GM18907 (cell line): ENCODE results near the gene SLC9B2.

ENCODE experiments used
- ATAC-seq: cut with Tn5 transposase; IDR thresholded peaks from one replicate; pipeline ENCODE4 v1.9.1; 2021; ENCODE audit warnings: mild to moderate bottlenecking, moderate library complexity; ENCODE audit not compliant: unreplicated experiment

SLC9B2 gene, protein sequence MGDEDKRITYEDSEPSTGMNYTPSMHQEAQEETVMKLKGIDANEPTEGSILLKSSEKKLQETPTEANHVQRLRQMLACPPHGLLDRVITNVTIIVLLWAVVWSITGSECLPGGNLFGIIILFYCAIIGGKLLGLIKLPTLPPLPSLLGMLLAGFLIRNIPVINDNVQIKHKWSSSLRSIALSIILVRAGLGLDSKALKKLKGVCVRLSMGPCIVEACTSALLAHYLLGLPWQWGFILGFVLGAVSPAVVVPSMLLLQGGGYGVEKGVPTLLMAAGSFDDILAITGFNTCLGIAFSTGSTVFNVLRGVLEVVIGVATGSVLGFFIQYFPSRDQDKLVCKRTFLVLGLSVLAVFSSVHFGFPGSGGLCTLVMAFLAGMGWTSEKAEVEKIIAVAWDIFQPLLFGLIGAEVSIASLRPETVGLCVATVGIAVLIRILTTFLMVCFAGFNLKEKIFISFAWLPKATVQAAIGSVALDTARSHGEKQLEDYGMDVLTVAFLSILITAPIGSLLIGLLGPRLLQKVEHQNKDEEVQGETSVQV

DNA sequence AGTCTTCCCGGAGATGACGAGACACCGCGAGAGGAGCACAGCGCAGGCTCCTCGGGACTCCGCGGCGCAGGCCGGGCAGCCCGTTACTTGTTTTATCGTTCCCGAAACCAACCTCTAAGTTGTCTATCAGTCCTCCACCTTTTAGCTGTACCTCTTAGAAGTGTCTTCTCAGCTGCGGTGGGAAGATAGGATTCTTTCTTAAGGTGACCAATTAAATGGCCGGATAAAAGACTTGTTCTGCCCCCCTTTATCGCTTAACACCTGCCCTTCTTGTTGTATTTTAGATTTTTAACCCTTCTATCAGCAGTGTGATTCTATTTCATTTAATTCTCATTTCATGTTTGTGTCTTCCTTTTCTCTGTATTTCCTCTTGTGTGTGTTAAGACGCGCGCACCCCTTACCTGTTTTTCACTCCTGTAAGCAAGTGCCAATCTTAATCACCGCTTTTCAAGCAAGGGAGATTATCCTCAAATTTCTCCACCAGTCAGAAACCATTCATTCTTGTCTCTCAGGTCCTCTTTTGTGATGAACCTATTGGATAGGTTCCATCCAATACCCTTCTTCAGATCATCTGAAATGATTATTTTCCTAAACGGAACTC, at the start of gene SLC9B2:
TSS of gene SLC9B2 (minus strand) at position 15 of the 601 bp plus-strand sequence. CDS start 9,211 bp downstream, outside the sequence.
- peak; percentile 62 for ATAC-seq

DNA sequence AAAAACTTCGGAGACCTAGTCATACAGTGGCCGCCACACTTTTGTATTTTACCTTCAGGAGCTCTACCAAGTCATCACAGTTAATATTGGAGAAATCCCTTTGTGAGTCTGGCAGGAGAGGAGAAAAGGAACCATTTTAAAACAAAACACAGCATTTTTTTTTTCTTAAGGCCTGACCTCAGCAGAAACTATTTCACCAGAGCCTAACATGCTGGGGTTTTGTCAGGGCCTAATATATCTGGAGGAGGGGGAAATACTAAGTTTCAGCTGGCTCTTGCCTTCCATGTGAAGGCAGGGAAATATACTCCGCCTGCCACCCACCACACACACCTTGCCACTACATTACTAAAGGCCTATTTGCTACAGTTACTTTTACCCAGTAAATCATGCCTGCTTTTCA, 49.6 kb upstream of the SLC9B2 start:
- ATAC-seq: no peak

DNA sequence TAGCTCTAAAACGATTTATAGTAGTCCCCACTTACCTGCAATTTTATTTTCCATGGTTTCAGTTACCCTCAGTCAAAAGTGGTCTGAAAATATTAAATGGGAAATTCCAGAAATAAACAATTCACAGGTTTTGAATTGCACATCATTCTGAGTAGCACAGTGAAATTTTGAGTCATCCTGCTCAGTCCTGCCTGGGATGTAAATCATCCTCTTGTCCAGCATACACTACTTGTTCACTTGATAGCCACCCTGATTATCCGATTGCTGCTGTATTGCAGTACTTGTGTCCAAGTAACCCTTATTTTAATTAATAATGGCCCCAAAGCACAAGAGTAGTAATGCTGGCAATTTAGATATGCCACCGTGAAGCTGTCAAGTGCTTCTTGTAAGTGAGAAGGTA, 46.6 kb upstream of the SLC9B2 start:
- no peak for ATAC-seq

DNA sequence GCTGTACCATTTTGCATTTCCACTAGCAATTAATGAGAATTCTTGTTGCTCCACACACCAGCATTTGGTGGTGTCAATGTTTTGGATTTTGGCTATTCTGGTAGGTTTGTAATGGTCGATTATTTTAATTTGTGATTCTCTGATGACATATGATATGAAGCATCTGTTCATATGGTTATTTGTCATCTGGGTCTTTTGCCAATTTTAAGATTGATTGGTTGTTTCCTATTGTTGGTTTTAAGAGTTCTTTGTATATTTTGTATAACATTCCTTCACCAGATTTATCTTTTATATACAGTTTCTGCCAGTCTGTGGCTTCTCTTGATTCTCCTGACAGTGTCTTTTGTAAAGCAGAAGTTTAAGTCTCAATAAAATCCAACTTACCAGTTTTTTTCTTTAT, 41.6 kb upstream of the SLC9B2 start:
- ATAC-seq: no peak

DNA sequence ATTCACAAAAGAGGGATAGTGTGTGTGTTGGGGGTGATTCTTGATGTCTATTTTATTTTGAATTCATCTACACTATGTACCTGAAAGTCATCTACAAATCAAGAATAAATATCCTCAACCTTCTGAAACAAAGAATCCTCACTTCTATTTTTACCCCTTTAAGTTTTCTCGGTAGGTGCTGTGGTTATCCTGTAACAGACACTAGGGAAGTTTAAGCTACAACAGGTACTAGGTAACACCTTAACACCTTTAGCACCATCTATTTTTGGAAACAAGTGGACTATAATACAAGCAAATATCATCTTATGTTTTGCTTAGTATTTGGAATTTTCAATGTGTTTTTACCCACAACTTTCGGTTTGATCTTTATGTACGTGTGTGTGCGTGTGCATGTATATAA, 35.0 kb upstream of the SLC9B2 start:
- ATAC-seq: no peak

DNA sequence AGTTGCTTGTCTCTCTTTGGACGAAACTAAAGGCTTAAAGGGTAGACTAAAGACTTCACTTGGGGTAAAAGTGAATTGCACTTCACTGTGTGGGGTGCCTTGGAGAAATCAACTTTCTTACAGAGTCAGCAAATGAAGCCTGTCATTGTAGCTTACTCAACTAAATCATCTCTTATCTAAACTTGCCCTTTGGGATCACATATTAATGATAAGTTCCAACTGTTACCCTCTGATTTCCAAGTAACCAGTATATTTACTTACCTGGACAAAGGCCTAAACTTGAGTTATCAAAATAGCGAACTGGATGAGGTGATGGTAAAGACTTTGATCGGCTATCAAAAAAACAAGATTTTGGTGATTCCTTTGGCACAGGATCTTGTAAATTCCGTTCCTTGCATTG, 32.0 kb upstream of the SLC9B2 start:
- no peak for ATAC-seq

DNA sequence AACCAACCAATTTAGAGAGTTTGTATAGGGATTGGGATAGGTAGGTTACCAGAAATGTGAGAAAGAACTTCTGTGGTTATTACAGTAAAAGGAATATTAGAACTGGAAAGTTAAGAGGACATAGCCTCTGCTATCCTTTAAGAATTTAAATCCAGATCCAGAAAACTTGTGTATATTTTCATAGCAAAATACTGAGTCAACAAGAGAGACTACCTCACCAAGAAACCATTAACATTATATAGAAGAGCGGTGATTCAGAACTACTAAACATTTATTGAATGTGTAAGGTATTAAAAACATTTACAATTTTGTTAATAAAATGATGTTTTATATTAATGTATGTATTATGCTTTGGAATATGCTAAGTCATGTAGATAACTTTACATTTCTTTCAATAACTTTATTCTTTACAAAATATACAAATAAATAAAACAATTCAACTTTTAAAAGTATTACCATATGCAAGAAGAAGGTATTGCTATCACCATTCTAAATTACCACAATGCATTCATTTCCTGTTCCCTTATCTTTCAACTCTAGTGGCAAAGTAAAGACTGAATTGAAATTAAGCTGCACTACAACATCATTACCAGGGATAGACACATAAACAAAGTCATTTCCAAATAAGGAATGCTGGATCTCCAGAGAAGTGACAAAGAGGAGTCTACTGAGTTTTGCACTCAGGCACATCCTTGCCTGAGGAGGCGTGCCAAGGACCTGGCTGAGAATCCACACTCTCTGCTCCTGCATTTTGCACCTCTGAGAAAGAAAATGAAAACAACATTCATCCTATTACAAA, 29.2 kb upstream of the SLC9B2 start:
- no peak for ATAC-seq

DNA sequence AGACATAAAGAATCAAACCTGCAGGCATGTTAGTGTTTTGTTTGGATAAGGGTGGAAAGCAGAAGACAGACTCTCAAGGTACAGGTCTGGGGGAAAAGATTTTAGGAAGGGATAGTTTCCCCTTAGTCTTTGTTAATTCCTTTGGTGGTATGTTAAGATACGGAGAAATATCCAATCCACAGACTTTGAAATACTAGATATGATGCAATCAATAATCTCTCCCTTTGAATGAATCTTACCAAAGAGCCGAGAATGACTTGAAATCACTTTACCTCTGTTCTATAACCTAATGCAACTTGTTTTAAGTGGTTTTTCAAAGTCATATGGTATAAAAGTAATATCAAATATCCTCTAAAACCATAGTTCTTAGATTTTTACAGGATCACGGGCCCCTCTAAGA, 28.3 kb upstream of the SLC9B2 start:
- no peak for ATAC-seq

DNA sequence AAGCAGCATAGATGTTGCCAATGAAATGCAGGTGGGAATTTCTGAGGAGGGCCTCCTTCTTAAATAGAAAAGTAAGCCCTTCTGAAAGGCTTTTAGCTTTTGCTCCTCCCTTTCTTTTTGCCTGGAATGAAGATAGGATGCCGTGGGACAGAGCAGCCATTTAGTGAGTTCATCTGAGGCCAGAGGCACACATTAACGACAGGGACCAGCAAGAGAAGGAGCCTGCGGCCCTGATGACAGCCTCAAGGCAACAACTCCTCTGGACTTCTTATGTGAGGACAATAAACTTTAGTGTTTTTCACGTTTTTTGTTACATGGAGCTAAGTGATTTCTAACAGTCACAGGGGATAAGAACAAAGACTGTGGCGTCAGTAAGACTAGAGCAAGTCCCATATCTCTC, 24.1 kb upstream of the SLC9B2 start:
- ATAC-seq: no peak

DNA sequence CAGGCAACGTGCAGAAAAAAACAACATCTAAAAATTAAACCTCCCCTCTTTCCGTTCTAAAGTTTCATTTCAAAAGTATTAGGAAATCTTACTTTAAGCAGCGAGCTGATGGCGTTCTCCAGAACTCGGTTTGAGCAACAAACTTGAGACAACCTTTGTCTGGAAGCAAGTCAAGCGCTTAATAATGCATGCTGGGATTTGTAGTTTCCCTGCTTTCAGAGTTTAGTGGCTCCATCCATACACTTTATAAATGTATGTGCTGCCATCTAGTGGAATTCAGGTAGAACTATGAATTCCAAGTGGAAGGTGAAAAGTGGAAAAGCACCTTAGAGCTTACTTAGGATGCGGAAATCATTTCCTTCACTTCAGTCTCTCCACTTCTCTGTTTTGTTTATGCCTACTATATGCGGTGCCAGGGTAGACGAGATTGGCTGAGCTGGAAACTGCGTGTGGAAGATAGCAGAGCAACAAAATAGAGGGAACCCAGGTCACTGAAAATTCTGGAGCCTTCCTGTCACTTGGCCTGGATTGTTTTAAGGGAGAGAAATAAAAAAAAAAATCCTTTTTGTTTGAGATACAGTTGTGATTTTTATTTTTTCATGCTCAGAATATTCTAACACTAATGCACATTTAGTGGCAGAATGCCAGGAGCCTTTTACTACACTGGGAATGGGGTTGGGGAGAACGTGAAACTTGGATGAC, 23.3 kb upstream of the SLC9B2 start, which contains the start of gene BDH2:
TSS of gene BDH2 (minus strand) at position 144 of the 702 bp plus-strand sequence. CDS start 3,580 bp downstream, outside the sequence.
- ATAC-seq: peak; percentile 97

DNA sequence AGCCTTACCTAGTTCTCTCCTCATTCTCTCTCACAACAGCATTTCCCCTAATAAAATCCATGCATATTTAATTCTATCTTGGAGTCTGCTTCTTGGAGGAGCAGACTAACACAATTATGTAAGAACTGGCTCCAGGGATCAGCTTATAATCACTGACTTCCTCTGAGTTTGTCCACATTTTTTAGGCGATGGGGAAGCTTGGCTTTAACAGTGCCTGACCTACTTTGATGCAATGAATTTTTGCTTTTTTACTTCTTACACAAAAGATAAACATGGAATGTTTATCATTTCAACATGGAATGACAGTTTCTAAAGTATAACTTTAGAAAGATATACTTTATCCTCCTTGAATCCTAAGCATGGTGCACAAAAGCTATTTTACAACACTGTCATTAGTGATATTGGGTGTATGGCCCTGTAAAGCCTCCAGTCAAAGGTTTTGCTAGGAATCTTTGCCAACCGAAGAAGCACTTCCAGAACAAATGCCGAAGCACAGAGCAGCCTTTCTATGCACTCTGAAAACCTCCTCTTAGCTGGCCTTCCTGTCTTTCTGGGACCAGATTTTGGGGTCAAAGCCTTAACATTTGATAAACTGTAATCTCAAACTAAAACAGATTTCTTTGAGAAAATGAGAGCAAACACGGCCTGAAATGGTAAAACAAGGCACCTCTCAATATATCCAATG, 22.3 kb upstream of the SLC9B2 start:
- no peak for ATAC-seq

DNA sequence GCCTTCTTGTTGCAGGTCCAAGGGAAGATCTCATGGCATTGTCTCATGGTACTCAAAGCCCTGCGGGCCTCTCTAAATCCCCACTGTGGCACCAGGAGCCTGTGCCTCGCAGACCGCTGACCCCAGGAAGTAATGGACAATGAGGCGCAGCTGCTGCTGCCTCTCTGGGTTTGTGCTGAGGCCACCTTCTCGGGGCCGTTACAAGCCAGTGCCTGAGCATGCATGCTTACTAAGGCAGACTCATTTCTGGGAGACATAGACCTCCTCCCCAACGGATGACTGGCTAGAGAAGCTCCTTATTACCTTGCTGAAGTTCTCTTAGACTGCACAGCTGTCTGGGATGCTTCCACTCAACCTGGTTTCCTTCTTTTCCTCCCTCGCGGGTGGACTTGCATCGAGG, 21.8 kb upstream of the SLC9B2 start:
- ATAC-seq: no peak

DNA sequence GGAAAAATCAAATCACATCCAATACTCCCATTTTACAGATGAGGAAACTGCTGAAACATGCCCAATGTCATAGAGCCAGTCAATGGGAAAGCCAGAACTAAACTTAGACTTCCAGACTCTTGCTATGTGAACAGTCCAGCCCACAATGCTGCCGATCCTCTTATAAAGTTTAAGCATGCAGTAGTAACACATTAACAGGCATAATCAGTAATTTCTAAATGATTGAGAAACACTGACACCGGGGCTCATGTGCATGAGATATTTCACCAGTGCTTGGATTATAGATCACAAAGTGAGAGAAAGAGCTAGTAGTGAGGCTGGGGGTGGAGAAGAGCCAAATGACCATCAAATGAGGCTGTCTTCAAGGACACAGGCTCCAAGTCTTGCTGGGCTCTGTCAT, 20.6 kb upstream of the SLC9B2 start:
- ATAC-seq: no peak

DNA sequence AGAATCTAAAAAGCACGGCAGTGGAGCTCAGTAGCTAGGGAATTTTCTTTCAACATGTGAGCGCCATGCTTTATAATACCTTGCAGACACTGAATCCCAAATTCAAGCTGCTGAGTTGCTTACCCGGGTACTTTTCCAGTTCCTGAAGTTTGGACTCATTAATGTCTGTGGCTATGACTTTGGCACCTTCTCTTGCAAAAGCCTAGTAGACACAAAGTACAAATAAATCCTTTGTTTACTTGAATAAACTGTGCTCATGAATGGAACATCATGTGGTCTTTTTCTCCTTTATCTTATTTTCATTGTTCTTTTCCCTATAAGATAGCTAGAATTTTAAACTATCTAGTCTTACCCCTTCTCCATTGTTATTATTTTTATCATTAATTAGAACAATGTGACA, 18.5 kb upstream of the SLC9B2 start:
- no peak for ATAC-seq

DNA sequence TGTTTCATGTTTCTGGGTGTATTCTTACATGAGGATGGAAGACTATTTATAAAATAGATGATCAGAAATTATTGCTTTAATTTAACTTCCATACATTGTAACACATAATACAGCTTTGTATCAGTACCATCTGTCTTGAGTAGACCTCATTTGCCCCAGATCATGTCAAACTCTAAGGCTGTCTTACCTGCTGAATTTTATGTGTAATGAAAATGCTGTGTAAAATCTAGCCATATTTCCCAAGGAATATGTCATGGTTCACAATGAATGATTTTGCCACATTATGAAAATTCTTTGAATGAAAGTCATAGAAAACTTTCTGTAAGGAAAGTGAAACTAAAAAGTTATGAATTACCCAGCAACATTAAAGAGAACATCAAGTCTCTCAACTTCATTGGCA, 15.7 kb upstream of the SLC9B2 start:
- ATAC-seq: peak; percentile 28

DNA sequence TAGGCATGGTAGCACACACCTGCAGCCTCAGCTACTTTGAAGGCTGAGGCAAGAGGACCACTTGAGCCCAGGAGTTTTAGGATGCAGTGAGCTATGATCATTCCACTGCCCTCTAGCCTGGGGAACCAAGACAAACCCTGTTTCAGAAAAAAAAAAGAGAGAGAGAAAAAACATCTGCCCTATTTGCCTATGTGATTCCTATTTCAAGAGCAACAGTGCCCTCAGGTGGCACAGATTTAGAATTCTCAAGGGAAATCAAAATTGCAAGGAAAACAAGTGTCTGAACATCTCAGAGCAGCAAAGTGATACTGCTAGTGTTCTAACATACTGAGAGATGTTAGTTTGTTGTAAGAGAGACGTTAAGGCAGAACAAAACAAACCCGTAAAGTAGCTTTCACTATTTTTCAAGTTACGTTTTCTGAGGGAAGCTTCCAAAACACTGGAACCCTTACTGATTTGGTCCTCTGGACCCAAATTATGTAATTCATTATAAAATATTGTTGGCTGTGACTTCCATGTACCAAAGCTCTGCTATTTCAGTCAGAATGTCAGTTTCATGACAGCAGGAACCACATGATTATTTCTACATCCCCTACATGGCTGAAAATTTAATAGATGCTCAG, 15.2 kb upstream of the SLC9B2 start:
- ATAC-seq: peak; percentile 79

DNA sequence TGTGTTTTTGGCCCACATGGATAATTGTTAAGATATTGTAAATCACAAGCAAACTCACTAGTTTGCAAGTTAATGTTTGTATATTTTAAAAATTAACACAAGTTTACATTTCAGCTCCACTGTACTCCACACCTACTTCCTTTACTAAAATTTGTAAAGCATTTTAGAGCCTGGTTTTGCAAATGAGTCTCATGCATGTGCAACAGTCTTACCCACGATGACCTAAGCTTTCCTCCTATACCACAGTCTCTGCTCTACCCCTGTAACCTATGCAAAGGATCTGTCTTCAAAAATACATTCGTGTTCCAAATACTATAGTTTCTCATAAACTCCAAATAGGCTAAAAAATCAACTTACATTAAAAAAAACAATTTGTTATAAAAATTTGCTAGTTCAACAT, 12.9 kb upstream of the SLC9B2 start:
- ATAC-seq: no peak

DNA sequence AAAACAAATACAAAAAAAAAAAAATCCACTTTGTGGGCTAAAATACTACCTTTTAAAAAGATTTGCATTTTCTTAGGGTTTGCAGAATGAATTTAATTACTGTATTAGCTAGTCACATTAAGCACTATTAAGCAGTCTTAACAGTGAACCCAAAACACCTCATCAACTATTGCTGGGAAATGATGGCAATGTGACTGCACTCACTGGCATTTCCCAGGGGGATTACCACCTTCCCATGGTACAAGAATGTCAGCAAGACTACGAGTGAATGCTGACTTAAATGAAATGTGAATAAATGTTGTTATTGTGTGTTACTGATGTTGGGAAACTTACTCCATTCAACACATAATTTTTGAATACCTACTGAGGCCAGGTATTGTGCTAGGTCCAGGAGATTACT, 10.0 kb upstream of the SLC9B2 start:
- ATAC-seq: no peak

DNA sequence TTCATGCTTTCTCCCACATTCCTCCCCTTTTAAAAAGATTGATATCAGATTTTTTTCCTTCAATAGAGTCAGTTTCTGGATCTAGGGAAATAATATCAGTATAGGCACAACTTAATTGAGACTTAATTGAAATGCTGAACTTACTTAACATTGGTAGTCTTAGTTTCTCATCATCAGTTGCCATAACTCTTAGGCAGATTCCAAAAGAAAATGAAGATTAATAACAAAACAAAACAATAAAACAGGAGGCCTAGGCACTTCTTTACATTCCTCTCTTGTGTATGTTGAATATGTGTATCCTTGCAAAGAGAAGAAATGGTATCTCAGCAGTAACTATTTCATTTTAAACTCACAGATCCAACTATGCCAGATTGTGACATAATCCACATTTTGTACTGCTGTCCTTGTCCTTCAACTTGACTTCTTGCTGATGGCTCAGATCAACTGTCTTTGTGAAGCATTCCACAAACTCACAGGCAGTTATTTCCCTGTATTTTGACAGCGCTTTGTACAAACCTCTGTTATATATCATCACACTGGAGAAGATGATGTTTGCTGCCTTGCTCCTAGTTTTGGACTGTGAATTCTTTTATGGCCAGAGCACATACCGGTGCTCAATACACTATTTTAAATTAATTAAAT, 9.1 kb upstream of the SLC9B2 start:
- no peak for ATAC-seq
